H1 (cell line): ENCODE measurements around the gene RBM26. TPM values are rescaled to one million over a fixed set of nuclear protein-coding genes. Genes with fewer than 3 reads are reported as not detected.

Experiments used
- HDAC2 ChIP-seq, 2 experiments: fragments of 300-600 bp in 1 of 2; sonication (generic) in 1 of 2; IDR thresholded peaks; 2 replicates each; pipeline ENCODE4 v1.6.1; 2011 to 2012; ENCODE audit warnings: low read depth in 2 of 2, low read length in 2 of 2, mild to moderate bottlenecking in 2 of 2, moderate library complexity in 2 of 2, borderline replicate concordance in 1 of 2, inconsistent platforms in 1 of 2
- KDM4A ChIP-seq: IDR thresholded peaks from one replicate; pipeline ENCODE4 v1.7.1; 2012; ENCODE audit warnings: low read depth, mild to moderate bottlenecking, moderate library complexity, low read length, inconsistent platforms; ENCODE audit not compliant: severe bottlenecking
- PHF8 ChIP-seq: fragments of 200-600 bp; sonication (generic); conservative IDR thresholded peaks from 2 replicates; pipeline ENCODE4 v1.7.1; 2012; ENCODE audit warnings: low read depth, mild to moderate bottlenecking, inconsistent platforms, low read length, moderate library complexity
- SP1 ChIP-seq: IDR thresholded peaks from 2 replicates; pipeline ENCODE4 v1.6.1; 2011; ENCODE audit warnings: low read depth, low read length
- polyA plus RNA-seq, 7 experiments: library from polyadenylated mRNA; depleted of rRNA in 3 of 7; stranded (reverse) in 5 of 7; unstranded in 2 of 7; fragments of >200 nt in 5 of 7; fragments of 200-250 nt in 2 of 7; gene quantifications; 1 replicate in 5 of 7; 2 replicates in 1 of 7; 4 replicates in 1 of 7; pipeline versions ENCODE4 v1.2.1 to v1.2.3, GENCODE V29; 2011 to 2013; ENCODE audit warnings: missing spikeins in 2 of 7, mixed read lengths in 2 of 7
- total RNA-seq: library from RNA; stranded (reverse); fragmentation: NEBNext Ultra II Directional; extraction: Animal tissue kit (Norgen Biotek cat#: 25700); gene quantifications from 2 replicates; pipeline ENCODE4 v1.2.1, GENCODE V29; 2021
- TF ChIP-seq, protein P1 (sequence below): IDR thresholded peaks from 2 replicates; pipeline ENCODE4 v1.6.1; 2012; ENCODE audit warnings: low read length, inconsistent platforms

Gene RBM26
- total and polyA plus RNA-seq, 2 of the 8 experiments (the other 6 are each of a cell fraction or from before 2014, with no cell fraction given): 20.3 to 65.5 TPM

DNA sequence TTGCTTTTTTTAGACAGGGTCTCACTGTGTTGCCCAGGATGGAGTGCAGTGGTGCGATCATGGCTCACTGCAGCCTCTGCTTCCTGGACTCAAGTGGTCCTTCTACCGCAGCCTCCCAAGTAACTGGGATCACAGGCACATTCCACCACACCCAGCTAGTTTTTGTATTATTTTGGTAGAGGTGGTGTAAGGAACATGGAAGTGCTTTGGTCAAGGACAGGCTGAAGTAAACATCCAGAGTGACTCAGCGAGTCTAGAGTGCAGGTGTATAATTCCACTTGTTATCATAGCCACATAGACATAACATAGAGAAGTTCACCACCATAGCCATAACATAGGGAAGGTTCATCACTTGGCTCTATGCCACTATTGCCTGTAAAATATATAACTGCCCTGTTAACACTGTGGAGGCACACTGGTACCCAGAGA lies 98.6 kb downstream of the RBM26 start (continued):
- TF ChIP-seq, protein P1, sequence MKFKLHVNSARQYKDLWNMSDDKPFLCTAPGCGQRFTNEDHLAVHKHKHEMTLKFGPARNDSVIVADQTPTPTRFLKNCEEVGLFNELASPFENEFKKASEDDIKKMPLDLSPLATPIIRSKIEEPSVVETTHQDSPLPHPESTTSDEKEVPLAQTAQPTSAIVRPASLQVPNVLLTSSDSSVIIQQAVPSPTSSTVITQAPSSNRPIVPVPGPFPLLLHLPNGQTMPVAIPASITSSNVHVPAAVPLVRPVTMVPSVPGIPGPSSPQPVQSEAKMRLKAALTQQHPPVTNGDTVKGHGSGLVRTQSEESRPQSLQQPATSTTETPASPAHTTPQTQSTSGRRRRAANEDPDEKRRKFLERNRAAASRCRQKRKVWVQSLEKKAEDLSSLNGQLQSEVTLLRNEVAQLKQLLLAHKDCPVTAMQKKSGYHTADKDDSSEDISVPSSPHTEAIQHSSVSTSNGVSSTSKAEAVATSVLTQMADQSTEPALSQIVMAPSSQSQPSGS: no peak
- TF ChIP-seq KDM4A (no peak), PHF8 (no peak), SP1 (no peak), HDAC2 (IDR thresholded peaks at IDR 0.05; ENCODE audit: borderline replicate concordance in 1 of 2, low read depth in 2 of 2, low read length in 2 of 2) (no peak)
